HCT116 (cell line): ENCODE data around the gene APOH.

ENCODE experiments used
- CEBPB ChIP-seq: IDR thresholded peaks from 2 replicates; pipeline ENCODE4 v1.6.1; 2012; ENCODE audit warnings: low read depth
- EGR1 ChIP-seq: IDR thresholded peaks from 2 replicates; pipeline ENCODE4 v1.6.1; 2012; ENCODE audit warnings: low read depth
- EZH2 ChIP-seq: fragments of 200-600 bp; sonication (generic); IDR thresholded peaks from 2 replicates; pipeline ENCODE4 v1.6.1; 2017; ENCODE audit warnings: antibody characterized with exemption, mixed run types
- POLR2A ChIP-seq: IDR thresholded peaks from 2 replicates; pipeline ENCODE4 v1.7.0; 2011; ENCODE audit warnings: borderline replicate concordance; ENCODE audit not compliant: insufficient read depth, insufficient read length; ENCODE audit errors: extremely low read depth
- POLR2AphosphoS5 ChIP-seq: IDR thresholded peaks from 2 replicates; pipeline ENCODE4 v1.6.1; 2011; ENCODE audit warnings: mild to moderate bottlenecking, low read depth, low read length, moderate library complexity
- TCF7L2 ChIP-seq: IDR thresholded peaks from 2 replicates; pipeline ENCODE4 v1.7.0; 2011; ENCODE audit warnings: borderline replicate concordance, inconsistent platforms; ENCODE audit not compliant: insufficient read depth, insufficient read length; ENCODE audit errors: extremely low read depth
- TF ChIP-seq, protein P1 (sequence below), 3 experiments: fragments of 200-600 bp in 1 of 3; sonication (generic) in 1 of 3; IDR thresholded peaks in 2 of 3; conservative IDR thresholded peaks in 1 of 3; 2 replicates each; pipeline ENCODE4 v1.5.1; 2012 to 2017; ENCODE audit warnings: low read depth in 2 of 3, low read length in 2 of 3, antibody characterized with exemption in 1 of 3, borderline replicate concordance in 1 of 3, control low read depth in 1 of 3, mild to moderate bottlenecking in 1 of 3, mixed read lengths in 1 of 3, mixed run types in 1 of 3, moderate library complexity in 1 of 3; ENCODE audit not compliant: insufficient read depth in 1 of 3
- TF ChIP-seq, protein P2 (sequence below): IDR thresholded peaks from 2 replicates; pipeline ENCODE4 v1.6.1; 2011; ENCODE audit warnings: mild to moderate bottlenecking, low read length, moderate library complexity; ENCODE audit not compliant: insufficient replicate concordance; ENCODE audit errors: extremely low read depth
- TF ChIP-seq, protein P3 (sequence below): IDR thresholded peaks from 2 replicates; pipeline ENCODE4 v1.6.1; 2012; ENCODE audit warnings: low read depth
- TF ChIP-seq, protein P4 (sequence below): IDR thresholded peaks from 2 replicates; pipeline ENCODE4 v1.6.1; 2012

DNA sequence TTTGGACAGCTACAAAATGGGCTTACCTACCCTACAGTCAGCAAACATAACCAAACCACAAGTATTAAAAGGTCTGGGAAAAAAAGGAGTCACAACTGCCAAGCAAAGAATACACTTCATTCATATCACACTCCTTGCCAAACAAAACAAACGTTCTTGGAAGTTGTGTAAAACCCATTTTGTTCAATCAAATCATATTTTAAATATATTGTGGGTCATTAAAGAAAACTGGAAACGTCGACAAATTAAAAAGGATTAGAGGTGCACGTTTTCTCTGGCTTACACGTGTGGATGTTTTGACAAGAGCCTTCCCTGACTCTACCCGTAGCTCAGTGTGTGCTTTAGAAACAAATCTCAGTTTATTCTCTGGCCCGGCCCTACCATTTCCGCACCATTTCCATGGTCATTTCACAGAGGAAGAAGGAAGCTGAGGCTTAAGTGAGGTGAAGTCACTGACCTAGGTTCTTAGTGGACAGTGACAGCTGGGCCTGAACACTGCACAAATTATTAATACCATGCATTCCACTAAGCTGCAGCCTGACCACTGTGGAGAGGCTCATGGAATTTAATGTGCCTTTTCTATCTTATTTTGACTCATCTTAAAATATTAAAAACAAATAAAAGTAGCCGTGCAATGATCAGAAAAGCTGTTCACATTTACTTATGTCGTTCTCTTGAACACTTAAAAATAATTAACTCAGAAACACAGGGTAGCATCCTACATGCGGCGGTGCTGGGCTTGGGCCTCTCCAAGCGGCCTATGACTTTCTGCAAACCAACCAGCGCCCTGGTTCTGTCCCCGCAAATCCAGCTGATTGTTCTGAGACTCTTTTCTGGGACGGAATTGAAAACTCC is 38.2 kb downstream of the APOH start:
- TF ChIP-seq, protein P1, sequence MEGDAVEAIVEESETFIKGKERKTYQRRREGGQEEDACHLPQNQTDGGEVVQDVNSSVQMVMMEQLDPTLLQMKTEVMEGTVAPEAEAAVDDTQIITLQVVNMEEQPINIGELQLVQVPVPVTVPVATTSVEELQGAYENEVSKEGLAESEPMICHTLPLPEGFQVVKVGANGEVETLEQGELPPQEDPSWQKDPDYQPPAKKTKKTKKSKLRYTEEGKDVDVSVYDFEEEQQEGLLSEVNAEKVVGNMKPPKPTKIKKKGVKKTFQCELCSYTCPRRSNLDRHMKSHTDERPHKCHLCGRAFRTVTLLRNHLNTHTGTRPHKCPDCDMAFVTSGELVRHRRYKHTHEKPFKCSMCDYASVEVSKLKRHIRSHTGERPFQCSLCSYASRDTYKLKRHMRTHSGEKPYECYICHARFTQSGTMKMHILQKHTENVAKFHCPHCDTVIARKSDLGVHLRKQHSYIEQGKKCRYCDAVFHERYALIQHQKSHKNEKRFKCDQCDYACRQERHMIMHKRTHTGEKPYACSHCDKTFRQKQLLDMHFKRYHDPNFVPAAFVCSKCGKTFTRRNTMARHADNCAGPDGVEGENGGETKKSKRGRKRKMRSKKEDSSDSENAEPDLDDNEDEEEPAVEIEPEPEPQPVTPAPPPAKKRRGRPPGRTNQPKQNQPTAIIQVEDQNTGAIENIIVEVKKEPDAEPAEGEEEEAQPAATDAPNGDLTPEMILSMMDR (IDR thresholded peaks at IDR 0.05 in 2 of 3, conservative IDR thresholded peaks at IDR 0.05 in 1 of 3; ENCODE audit: borderline replicate concordance in 1 of 3, insufficient read depth in 1 of 3, low read depth in 2 of 3, low read length in 2 of 3), result no peak
- TF ChIP-seq POLR2AphosphoS5 (no peak), POLR2A (no peak), CEBPB (no peak), EZH2 (no peak), TCF7L2 (no peak), EGR1 (no peak)
- TF ChIP-seq, protein P2, sequence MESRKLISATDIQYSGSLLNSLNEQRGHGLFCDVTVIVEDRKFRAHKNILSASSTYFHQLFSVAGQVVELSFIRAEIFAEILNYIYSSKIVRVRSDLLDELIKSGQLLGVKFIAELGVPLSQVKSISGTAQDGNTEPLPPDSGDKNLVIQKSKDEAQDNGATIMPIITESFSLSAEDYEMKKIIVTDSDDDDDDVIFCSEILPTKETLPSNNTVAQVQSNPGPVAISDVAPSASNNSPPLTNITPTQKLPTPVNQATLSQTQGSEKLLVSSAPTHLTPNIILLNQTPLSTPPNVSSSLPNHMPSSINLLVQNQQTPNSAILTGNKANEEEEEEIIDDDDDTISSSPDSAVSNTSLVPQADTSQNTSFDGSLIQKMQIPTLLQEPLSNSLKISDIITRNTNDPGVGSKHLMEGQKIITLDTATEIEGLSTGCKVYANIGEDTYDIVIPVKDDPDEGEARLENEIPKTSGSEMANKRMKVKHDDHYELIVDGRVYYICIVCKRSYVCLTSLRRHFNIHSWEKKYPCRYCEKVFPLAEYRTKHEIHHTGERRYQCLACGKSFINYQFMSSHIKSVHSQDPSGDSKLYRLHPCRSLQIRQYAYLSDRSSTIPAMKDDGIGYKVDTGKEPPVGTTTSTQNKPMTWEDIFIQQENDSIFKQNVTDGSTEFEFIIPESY, result no peak
- TF ChIP-seq, protein P3, sequence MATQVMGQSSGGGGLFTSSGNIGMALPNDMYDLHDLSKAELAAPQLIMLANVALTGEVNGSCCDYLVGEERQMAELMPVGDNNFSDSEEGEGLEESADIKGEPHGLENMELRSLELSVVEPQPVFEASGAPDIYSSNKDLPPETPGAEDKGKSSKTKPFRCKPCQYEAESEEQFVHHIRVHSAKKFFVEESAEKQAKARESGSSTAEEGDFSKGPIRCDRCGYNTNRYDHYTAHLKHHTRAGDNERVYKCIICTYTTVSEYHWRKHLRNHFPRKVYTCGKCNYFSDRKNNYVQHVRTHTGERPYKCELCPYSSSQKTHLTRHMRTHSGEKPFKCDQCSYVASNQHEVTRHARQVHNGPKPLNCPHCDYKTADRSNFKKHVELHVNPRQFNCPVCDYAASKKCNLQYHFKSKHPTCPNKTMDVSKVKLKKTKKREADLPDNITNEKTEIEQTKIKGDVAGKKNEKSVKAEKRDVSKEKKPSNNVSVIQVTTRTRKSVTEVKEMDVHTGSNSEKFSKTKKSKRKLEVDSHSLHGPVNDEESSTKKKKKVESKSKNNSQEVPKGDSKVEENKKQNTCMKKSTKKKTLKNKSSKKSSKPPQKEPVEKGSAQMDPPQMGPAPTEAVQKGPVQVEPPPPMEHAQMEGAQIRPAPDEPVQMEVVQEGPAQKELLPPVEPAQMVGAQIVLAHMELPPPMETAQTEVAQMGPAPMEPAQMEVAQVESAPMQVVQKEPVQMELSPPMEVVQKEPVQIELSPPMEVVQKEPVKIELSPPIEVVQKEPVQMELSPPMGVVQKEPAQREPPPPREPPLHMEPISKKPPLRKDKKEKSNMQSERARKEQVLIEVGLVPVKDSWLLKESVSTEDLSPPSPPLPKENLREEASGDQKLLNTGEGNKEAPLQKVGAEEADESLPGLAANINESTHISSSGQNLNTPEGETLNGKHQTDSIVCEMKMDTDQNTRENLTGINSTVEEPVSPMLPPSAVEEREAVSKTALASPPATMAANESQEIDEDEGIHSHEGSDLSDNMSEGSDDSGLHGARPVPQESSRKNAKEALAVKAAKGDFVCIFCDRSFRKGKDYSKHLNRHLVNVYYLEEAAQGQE, result no peak
- TF ChIP-seq, protein P4, sequence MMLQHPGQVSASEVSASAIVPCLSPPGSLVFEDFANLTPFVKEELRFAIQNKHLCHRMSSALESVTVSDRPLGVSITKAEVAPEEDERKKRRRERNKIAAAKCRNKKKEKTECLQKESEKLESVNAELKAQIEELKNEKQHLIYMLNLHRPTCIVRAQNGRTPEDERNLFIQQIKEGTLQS, result no peak
